Nucleus accumbens (tissue), 56 donors: ENCODE measurements around the gene PHF1.
"Not testable (repeated sequence)": the region's sequence is repeated elsewhere in the genome, so short reads cannot be mapped to it uniquely, and the experiment has no call there.

Source experiments
- DNase-seq, 56 donors: peaks; one replicate each; lab custom pipeline; 2025; lab: John Stamatoyannopoulos, UW

PHF1 gene

DNA sequence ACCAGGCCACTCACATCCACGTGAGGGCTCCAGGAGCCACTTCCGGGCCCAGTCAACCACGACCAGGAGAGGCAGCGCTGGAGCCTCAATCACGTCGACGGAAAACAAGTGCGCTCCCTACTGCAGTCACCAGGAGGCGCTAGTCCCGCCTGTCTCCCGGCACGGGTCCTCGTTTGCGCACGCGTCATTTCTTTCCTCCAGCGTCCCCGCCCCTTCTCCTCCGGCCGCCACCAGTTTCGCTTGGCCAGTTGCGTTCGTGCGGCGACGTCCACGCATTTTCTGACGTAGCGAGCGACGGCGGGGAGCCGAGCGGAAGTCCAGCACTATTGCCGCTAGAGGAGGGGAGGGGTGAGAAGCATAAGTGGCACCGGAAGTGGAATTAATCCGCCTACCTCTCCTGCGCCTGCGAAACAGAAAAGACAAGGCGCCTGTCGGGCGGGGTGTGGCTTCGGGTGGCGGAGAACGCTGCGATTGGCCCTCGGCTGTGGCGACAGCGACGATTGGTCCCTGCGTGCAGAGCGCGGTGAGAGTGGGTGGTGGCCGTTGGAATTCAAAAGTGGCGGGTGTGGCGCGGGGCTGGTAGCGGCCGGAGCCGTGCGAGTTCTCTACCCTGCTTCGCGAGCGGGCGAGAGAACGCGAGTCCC is 19.4 kb upstream of the PHF1 start, which contains the start of gene KIFC1:
KIFC1 (plus strand) TSS at position 546 of the 644 bp plus-strand sequence. CDS start 163 bp downstream, outside the sequence.
- DNase-seq, result peak; percentile 93 to 100 (median 99)

DNA sequence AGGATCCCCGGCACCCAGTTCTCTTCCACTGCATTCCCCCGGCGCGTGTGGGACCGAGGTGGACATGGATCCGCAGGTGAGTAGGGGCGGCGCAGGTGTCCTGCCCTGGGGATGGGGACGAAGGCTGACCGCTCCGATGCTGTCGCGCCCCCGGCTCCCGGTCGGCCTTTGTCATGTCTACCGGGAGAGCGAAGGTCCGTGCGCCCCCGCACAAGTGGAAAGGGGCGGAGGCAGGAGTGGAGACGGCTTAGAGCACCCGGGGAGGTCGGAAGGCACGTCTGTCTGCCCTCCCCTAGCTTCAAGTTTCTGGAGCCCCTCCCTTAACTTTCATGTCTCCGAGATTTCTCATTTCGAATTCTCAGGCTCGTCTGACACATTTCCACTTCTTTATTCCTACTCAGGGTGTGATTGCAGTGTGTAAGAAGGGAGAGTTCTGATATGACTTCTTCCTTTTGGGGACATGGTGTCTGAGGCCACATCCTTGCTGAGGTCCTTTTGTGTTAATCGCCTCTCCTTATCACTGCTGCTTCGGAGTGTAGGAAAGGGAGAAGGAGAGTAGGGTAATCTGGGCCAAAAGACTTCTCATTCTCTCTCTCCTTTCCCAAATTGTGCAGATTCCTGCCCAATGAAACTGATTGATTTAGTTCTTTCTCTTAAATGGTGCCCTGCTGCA is 18.8 kb upstream of the PHF1 start:
- no peak for DNase-seq

DNA sequence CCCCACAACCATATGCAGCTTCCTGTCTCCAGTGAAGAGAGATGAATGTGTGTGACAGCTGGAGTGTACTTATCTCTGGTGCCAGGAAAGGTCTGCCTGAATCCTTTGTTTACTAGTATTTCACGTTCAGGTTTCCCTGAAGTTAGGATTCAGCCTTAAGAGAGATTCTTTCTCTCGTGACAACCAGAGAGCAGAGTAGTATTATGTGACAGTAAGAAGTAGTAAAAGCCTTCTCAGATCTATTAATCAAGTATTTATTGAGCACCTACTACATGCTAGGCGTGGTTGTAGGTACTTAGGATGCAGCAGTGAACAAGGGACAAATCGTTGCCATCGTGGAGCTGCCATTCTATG is 18.2 kb upstream of the PHF1 start:
- no peak for DNase-seq

DNA sequence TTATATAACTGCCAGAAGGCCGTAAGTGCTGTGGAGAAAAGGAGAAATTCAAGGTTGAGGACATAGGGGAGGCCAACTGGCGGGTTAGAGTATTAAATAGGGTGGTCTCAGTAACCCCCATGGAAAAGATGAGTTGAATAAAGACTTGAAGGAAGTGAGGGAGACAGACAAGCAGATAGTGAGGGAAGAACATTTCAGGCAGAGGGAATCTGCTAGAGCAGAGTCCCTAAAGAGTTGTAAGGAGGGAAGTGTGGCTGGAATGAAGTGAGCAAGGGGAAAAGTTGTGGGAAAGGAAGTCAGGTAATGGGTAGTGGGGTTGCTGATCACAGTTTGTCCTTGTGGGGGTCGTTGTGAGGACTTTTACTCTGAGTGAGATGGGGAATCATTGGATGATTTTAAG is 17.8 kb upstream of the PHF1 start:
- no peak for DNase-seq

DNA sequence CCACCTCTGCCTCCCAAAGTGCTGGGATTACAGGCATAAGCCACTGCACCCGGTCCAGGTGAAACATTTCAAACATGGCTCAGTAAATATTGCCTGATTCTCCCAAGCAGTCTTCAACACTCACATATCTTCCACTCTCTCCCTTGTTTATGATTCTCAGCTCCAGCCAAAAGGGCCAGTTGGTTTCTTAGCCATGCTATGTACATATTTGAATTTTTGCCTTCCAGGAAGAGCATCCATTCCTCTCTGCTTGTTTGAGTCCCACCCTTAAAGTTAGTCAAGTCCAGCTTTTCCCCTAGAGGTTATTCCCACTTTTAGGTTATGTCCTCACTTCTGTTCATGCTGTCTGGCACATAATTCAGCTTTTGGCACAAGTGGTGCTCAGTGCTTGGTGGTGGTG is 13.3 kb upstream of the PHF1 start:
- no peak for DNase-seq

DNA sequence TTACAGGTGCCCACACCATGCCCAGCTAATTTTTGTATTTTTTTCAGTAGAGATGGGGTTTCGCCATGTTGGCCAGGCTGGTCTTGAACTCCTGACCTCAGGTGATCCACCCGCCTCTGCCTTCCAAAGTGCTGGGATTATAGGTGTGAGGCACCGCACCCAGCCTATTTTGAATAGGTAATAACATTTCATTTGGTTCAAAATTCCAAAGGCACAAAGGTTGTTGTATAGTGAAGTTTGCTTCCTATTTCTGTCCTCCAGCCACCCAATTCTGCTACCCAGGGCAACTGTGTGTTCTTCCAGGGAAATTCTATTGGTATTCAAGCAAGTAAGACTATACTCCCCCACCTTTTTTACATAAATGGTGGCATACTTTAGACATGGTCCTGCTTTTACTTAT is 12.2 kb upstream of the PHF1 start:
- not testable (repeated sequence) for DNase-seq

DNA sequence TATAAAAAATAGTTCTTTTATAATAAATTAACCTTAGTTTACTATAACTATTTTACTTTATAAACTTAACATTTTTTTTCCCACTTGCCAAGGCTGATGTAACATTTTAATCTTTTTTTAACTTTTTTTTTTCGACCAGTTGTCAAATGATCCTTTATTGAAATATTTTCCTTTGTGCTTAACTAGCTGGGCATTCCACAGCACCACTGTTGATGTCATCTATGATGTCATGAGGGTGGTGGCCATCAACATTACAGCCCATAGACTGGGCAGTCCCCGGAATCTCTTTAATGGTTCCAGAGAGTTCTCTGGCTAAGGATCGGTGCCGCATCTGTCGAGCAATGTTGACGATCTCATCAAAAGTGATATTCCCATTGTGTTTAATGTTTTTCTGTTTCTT is 10.9 kb upstream of the PHF1 start:
- DNase-seq, result not testable (repeated sequence)

DNA sequence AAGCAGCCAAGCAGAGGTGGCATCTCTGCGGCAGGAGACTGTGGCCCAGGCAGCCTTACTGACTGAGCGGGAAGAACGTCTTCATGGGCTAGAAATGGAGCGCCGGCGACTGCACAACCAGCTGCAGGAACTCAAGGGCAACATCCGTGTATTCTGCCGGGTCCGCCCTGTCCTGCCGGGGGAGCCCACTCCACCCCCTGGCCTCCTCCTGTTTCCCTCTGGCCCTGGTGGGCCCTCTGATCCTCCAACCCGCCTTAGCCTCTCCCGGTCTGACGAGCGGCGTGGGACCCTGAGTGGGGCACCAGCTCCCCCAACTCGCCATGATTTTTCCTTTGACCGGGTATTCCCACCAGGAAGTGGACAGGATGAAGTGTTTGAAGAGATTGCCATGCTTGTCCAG is 5.9 kb upstream of the PHF1 start:
- no peak for DNase-seq

DNA sequence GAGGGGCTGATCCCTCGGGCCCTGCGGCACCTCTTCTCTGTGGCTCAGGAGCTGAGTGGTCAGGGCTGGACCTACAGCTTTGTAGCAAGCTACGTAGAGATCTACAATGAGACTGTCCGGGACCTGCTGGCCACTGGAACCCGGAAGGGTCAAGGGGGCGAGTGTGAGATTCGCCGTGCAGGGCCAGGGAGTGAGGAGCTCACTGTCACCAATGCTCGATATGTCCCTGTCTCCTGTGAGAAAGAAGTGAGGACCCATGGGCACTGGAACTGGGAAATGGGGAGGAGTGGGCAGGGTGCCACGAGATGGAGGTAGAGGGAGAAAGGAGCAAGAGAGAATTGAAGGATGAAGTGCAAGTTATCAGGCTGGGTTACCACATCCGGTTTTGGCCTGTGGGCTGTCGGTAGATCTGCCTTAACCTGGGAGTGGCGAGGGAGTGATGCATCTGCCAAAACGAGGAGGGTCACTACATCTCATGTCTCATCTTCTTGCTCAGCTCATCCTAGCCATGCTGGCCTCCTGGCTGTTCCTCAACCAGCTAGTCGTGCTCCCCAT is 5.4 kb upstream of the PHF1 start:
- no peak for DNase-seq

DNA sequence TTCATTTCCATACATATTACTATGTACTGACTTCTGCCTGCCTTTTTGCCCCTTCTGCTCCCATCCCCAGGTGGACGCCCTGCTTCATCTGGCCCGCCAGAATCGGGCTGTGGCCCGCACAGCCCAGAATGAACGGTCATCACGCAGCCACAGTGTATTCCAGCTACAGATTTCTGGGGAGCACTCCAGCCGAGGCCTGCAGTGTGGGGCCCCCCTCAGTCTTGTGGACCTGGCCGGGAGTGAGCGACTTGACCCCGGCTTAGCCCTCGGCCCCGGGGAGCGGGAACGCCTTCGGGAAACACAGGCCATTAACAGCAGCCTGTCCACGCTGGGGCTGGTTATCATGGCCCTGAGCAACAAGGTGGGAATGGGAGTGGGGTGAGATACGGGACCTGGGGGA is 4.7 kb upstream of the PHF1 start:
- no peak for DNase-seq

DNA sequence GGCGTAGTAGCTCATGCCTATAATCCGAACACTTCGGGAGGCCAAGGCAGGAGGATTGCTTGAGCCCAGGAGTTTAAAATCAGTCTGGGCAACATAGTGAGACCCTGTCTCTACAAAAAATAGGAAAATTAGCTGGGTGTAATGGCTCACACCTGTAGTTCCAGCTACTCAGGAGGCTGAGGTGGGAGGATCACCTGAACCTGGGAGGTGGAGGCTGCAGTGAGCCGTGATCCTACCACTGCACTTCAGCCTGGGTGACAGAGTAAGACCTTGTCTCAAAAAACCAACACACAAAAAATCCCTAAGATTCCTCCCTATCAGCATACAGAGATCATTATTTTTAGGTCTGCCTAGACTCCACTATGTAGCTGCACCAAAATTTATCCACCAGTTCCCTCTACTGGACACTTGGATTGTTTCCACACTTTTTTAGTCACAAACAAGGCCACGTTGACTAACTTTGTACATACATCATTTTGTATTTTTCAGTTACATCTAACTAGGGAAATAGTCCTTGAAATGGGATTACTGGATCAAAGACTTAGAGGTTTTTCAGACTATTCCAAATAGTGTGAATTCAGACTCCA is 3.6 kb upstream of the PHF1 start:
- DNase-seq, result no peak

DNA sequence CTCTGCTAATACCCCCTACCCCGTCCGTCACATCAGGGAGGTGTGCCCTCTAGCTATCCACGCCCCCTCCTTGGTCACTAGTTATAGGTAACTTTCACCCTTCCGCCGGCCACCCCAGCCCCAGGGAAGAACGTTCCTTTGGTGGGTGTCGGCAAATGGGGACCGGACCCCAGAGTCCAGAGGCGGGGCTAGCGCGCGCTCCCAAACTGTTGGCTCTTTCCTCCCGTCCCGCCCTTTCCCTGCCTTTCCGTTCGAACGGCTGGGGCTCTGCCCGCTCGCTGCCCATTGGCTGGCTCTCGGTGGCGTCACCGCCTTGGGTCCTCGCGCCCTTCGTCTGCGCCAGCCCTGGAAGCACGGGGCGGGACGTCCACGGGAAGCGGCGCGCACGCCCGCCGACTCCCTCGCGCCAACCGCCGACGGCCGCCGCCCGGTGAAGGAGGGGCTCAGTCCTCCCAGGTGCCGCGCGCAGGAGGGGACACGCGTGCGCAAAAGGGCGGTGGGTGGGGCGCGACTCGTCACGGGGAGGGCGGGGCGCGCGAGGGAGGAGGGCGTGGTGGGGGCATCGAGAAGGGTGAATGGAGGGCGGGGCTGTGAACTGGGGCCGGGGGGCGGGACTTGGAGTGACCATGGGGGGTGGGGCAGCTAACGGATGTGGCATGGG is 634 bp upstream of the PHF1 start:
- DNase-seq, result peak; percentile 71 to 100 (median 97)

DNA sequence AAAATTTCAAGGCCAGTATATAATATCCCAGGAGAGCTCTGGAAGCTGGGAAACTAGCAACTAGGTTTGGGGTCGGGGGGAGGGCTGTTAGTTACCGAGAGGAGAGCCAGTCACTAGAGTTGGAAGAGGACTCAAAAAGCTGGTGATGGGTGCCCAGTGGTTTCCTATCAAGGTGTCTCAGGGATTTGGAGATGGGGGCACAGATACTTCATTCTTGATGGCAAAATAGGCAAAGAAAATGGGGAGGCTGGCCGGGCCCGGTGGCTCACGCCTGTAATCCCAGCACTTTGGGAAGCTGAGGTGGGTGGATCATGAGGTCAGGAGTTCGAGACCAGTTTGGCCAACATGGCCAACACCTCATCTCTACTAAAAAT is 805 bp downstream of the PHF1 start:
- no peak for DNase-seq

DNA sequence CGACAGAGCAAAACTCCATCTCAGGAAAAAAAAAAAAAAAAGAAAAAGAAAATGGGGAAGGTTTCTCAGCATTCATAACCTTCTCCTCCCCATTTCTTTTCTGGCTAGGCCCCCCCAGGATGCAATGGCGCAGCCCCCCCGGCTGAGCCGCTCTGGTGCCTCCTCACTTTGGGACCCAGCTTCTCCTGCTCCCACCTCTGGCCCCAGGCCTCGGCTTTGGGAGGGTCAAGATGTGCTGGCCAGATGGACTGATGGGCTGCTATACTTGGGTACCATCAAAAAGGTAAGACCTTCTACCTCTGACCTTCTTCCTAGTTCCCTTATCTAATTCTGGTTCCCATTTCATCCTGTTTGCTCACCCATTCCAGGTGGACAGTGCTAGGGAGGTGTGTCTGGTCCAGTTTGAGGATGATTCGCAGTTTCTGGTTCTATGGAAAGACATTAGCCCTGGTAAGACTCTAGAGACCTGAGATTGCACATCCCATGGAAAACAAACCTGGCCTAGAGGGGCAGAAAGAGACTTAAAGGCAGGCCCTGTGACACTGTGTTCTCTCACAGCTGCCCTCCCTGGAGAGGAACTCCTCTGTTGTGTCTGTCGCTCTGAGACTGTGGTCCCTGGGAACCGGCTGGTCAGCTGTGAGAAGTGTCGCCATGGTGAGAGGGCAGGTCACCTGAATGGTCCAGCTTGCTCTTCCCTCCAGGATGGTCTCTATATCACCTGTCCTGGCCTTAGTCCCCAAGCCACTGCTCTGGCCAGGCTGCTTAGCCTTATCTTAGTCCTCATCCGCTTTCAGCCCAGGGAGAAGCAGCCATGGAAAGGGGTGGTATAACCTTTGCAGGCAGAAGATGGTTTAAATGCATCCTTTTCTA is 1.6 kb downstream of the PHF1 start:
- DNase-seq, result no peak

DNA sequence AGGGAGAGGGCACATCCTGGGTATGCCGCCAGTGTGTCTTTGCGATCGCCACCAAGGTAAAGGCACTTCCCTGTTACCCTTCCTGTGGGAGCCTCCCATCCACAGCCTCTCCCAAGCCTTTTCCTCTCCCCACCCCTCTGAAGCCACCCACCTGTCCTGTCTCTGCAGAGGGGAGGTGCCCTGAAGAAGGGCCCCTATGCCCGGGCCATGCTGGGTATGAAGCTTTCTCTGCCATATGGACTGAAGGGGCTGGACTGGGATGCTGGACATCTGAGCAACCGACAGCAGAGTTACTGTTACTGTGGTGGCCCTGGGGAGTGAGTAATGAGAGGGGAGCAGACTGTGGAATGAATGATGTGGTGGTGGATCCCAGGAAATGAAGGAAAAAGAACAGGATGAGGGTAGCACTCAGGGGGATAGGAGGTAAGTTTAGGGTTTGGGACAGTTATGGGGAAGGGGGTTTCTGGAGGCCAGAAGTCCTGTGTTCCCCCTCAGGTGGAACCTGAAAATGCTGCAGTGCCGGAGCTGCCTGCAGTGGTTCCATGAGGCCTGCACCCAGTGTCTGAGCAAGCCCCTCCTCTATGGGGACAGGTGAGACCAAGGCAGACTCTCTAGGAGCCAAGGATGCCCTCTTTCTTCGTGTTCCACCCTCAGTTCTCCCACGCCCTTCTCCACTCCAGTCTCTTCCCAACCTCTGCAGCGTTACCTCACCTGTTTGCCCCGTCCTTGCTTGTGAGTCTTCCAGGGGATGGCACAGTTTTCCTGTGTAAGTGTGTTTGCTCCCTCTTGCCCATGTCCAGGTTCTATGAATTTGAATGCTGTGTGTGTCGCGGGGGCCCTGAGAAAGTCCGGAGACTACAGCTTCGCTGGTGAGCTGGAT is 2.7 kb downstream of the PHF1 start:
- DNase-seq, result no peak

DNA sequence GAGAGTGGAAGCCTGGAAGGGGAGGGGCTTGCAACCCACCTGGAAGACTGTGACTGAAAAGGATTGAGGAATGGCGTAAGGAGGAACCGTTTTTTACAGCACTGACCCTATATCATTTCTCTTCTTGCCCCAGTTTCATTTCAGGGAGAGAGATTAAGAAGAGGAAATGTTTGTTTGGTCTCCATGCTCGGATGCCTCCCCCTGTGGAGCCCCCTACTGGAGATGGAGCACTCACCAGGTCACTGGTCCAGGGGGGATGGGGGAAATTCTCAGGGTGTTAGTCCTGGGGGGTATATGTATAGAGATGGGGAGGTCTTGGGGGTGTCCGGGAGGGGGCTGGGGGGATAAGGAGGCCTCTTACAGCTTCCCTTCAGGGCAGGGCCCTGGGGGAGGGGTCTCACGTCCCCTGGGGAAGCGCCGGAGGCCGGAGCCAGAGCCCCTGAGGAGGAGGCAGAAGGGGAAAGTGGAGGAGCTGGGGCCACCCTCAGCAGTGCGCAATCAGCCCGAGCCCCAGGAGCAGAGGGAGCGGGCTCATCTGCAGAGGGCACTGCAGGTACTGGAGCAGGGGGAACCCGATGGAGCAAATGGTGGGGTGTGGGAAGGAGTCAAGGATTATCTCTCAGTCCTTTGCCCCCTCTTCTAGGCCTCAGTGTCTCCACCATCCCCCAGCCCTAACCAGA is 3.9 kb downstream of the PHF1 start:
- DNase-seq, result no peak

DNA sequence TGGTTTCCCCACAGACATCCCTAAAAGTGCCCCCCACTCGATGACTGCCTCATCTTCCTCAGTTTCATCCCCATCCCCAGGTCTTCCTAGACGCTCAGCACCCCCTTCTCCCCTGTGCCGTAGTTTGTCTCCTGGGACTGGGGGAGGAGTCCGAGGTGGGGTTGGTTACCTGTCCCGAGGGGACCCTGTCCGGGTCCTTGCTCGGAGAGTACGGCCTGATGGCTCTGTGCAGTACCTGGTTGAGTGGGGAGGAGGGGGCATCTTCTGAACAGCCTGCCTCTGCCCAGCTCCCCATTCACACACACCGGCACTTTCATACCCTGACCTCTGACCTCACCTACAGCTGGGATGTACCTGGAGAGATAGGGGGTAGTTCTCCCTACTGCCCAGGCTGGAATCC is 5.0 kb downstream of the PHF1 start:
- no peak for DNase-seq

DNA sequence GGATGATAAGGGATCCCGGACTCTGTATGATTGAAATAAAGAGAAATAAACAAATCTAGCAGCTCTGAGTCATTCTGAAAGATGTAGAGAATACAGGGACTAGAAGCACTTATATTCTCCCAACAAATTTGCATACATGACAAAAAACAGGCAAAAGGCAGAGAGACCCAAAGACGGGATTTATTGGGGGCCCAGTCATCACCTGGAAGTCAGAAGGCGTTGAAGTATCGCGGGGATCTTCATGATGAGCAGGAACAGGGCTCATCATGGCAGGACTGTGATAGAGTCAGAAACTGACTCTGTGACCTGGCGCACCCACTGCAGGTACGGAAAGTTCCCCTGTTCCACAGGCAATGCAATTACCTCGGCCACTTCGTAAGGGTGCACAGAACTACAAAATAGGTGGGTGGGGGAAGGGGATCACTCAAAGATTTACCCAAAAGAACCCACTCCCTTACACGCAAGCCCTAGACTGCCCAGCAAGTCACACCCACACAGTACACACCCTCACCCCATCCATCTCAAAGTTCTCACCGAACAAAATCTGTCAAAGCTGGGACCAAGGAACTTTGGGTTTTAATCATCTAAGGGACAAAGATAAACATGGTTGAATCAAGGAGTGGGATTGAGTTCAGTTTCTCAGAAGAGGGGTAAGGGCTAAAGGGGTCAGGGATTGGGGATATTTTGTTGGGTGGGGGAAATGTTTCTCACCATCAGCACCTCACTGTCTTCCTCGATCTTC is 5.7 kb downstream of the PHF1 start:
- DNase-seq, result no peak
